SK-N-SH treated with all-trans-retinoic acid at 6 μM for 48 hours (cell line): ENCODE data around the gene XRN2.

ENCODE experiments used
- ATAC-seq: fragments of 200-7000 bp; cut with Tn5 transposase; 3 replicates; pipeline ENCODE4 v1.9.1; 2020; ENCODE audit warnings: mild to moderate bottlenecking, moderate library complexity
- ARNTL ChIP-seq: fragments of 450-650 bp; formaldehyde crosslinking; IDR thresholded peaks from 2 replicates; pipeline ENCODE4 v1.5.0; 2020; ENCODE audit warnings: low read depth, mild to moderate bottlenecking, moderate library complexity, borderline replicate concordance
- BACH2 ChIP-seq: fragments of 250-450 bp; sonication (Bioruptor Pico); IDR thresholded peaks from 2 replicates; pipeline ENCODE4 v1.9.0; 2021; ENCODE audit warnings: mild to moderate bottlenecking, borderline replicate concordance
- CSDC2 ChIP-seq: fragments of 250-450 bp; sonication (Bioruptor Pico); IDR thresholded peaks from 2 replicates; pipeline ENCODE4 v1.5.0; 2020; ENCODE audit warnings: mild to moderate bottlenecking, moderate library complexity
- ESRRG ChIP-seq: fragments of 250-450 bp; sonication (Bioruptor Pico); IDR thresholded peaks from 2 replicates; pipeline ENCODE4 v1.6.1; 2021; ENCODE audit warnings: mild to moderate bottlenecking
- GLIS3 ChIP-seq: fragments of 250-450 bp; sonication (Bioruptor Pico); IDR thresholded peaks from 2 replicates; pipeline ENCODE4 v1.5.0; 2020; ENCODE audit warnings: mild to moderate bottlenecking, moderate library complexity
- ISL1 ChIP-seq: fragments of 250-450 bp; sonication (Bioruptor Pico); IDR thresholded peaks from 2 replicates; pipeline ENCODE4 v2.1.2; 2022; ENCODE audit warnings: mild to moderate bottlenecking, moderate library complexity
- OSR1 ChIP-seq: fragments of 250-450 bp; sonication (Bioruptor Pico); IDR thresholded peaks from 2 replicates; pipeline ENCODE4 v1.8.0; 2022; ENCODE audit warnings: moderate library complexity, mild to moderate bottlenecking, inconsistent platforms
- PPARA ChIP-seq: fragments of 250-450 bp; sonication (Bioruptor Pico); IDR thresholded peaks from 2 replicates; pipeline ENCODE4 v1.5.0; 2020; ENCODE audit warnings: mild to moderate bottlenecking, borderline replicate concordance
- RARB ChIP-seq: fragments of 250-450 bp; sonication (Bioruptor Pico); IDR thresholded peaks from 2 replicates; pipeline ENCODE4 v1.8.0; 2021; ENCODE audit warnings: mild to moderate bottlenecking, moderate library complexity
- SNAI2 ChIP-seq: fragments of 250-450 bp; sonication (Bioruptor Pico); IDR thresholded peaks from 2 replicates; pipeline ENCODE4 v1.5.0; 2020; ENCODE audit warnings: mild to moderate bottlenecking, moderate library complexity
- TCF4 ChIP-seq: fragments of 250-450 bp; sonication (Bioruptor Pico); IDR thresholded peaks from 2 replicates; pipeline ENCODE4 v1.8.0; 2021; ENCODE audit warnings: mild to moderate bottlenecking, moderate library complexity, borderline replicate concordance
- TOX ChIP-seq: fragments of 250-450 bp; sonication (Bioruptor Pico); IDR thresholded peaks from 2 replicates; pipeline ENCODE4 v1.8.0; 2021; ENCODE audit warnings: mild to moderate bottlenecking, moderate library complexity, borderline replicate concordance
- ZC3H10 ChIP-seq: fragments of 250-450 bp; sonication (Bioruptor Pico); IDR thresholded peaks from 2 replicates; pipeline ENCODE4 v1.5.1; 2021; ENCODE audit warnings: mild to moderate bottlenecking, moderate library complexity
- ZFP3 ChIP-seq: fragments of 250-450 bp; sonication (Bioruptor Pico); IDR thresholded peaks from 2 replicates; pipeline ENCODE4 v1.5.0; 2020; ENCODE audit warnings: mild to moderate bottlenecking, moderate library complexity
- ZFP30 ChIP-seq: fragments of 450-650 bp; formaldehyde crosslinking; IDR thresholded peaks from 2 replicates; pipeline ENCODE4 v1.5.0; 2022; ENCODE audit warnings: mild to moderate bottlenecking, moderate library complexity
- ZNF565 ChIP-seq: fragments of 450-650 bp; formaldehyde crosslinking; conservative IDR thresholded peaks from 2 replicates; pipeline ENCODE4 v1.5.0; 2020; ENCODE audit warnings: low read depth, mild to moderate bottlenecking, moderate library complexity
- ZNF70 ChIP-seq: fragments of 450-650 bp; formaldehyde crosslinking; IDR thresholded peaks from 2 replicates; pipeline ENCODE4 v1.5.0; 2020; ENCODE audit warnings: mild to moderate bottlenecking, moderate library complexity
- ZNF8 ChIP-seq: fragments of 450-650 bp; formaldehyde crosslinking; IDR thresholded peaks from 2 replicates; pipeline ENCODE4 v1.5.0; 2020; ENCODE audit warnings: mild to moderate bottlenecking, moderate library complexity
- TF ChIP-seq, protein P1 (sequence below): fragments of 250-450 bp; sonication (Bioruptor Pico); IDR thresholded peaks from 2 replicates; pipeline ENCODE4 v1.5.1; 2021; ENCODE audit warnings: mild to moderate bottlenecking, moderate library complexity
- TF ChIP-seq, protein P2 (sequence below): fragments of 250-450 bp; sonication (Bioruptor Pico); IDR thresholded peaks from 2 replicates; pipeline ENCODE4 v1.5.0; 2020; ENCODE audit warnings: mild to moderate bottlenecking, moderate library complexity
- TF ChIP-seq, protein P3 (sequence below): fragments of 250-450 bp; sonication (Bioruptor Pico); IDR thresholded peaks from 2 replicates; pipeline ENCODE4 v1.5.1; 2020; ENCODE audit warnings: low read depth, mild to moderate bottlenecking, moderate library complexity
- TF ChIP-seq, protein P4 (sequence below): fragments of 250-450 bp; sonication (Bioruptor Pico); IDR thresholded peaks from 2 replicates; pipeline ENCODE4 v1.8.0; 2021; ENCODE audit warnings: low read depth, mild to moderate bottlenecking, moderate library complexity, borderline replicate concordance
- TF ChIP-seq, protein P5 (sequence below): fragments of 250-450 bp; sonication (Bioruptor Pico); IDR thresholded peaks from 2 replicates; pipeline ENCODE4 v1.8.0; 2020; ENCODE audit warnings: mild to moderate bottlenecking, moderate library complexity, borderline replicate concordance

Gene XRN2

DNA sequence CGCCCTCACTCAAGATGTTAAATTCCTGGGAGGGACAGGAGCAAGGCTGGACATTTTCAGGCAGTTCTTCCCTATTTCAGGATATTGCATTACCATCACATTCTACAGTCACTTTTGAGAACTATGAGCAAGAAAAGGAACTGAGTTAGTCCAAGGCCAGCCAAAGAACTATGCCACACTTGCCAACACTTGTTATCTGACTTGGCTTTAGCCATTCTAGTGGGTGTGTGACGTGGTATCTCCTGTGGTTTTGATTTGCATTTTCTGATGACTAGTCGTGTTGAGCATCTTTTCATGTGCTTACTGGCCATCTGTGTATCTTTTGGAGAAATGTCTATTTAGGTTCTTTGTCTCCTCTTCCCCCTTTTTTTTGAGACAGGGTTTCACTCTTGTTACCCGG lies 12.0 kb downstream of the XRN2 start:
- TF ChIP-seq ARNTL (CRISPR knock-in tag) (no peak), ZC3H10 (CRISPR knock-in tag) (no peak), OSR1 (CRISPR knock-in tag) (no peak), ZNF565 (CRISPR knock-in tag) (no peak), ZNF8 (CRISPR knock-in tag) (no peak), ZFP30 (CRISPR knock-in tag) (no peak), TCF4 (CRISPR knock-in tag) (no peak), CSDC2 (CRISPR knock-in tag) (no peak), SNAI2 (CRISPR knock-in tag) (no peak), ISL1 (CRISPR knock-in tag) (no peak), PPARA (CRISPR knock-in tag) (no peak), BACH2 (no peak), ZNF70 (no peak)
- TF ChIP-seq, protein P1, sequence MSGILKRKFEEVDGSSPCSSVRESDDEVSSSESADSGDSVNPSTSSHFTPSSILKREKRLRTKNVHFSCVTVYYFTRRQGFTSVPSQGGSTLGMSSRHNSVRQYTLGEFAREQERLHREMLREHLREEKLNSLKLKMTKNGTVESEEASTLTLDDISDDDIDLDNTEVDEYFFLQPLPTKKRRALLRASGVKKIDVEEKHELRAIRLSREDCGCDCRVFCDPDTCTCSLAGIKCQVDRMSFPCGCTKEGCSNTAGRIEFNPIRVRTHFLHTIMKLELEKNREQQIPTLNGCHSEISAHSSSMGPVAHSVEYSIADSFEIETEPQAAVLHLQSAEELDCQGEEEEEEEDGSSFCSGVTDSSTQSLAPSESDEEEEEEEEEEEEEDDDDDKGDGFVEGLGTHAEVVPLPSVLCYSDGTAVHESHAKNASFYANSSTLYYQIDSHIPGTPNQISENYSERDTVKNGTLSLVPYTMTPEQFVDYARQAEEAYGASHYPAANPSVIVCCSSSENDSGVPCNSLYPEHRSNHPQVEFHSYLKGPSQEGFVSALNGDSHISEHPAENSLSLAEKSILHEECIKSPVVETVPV (CRISPR knock-in tag), result no peak
- TF ChIP-seq, protein P2, sequence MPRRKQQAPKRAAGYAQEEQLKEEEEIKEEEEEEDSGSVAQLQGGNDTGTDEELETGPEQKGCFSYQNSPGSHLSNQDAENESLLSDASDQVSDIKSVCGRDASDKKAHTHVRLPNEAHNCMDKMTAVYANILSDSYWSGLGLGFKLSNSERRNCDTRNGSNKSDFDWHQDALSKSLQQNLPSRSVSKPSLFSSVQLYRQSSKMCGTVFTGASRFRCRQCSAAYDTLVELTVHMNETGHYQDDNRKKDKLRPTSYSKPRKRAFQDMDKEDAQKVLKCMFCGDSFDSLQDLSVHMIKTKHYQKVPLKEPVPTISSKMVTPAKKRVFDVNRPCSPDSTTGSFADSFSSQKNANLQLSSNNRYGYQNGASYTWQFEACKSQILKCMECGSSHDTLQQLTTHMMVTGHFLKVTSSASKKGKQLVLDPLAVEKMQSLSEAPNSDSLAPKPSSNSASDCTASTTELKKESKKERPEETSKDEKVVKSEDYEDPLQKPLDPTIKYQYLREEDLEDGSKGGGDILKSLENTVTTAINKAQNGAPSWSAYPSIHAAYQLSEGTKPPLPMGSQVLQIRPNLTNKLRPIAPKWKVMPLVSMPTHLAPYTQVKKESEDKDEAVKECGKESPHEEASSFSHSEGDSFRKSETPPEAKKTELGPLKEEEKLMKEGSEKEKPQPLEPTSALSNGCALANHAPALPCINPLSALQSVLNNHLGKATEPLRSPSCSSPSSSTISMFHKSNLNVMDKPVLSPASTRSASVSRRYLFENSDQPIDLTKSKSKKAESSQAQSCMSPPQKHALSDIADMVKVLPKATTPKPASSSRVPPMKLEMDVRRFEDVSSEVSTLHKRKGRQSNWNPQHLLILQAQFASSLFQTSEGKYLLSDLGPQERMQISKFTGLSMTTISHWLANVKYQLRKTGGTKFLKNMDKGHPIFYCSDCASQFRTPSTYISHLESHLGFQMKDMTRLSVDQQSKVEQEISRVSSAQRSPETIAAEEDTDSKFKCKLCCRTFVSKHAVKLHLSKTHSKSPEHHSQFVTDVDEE, result no peak
- TF ChIP-seq, protein P3, sequence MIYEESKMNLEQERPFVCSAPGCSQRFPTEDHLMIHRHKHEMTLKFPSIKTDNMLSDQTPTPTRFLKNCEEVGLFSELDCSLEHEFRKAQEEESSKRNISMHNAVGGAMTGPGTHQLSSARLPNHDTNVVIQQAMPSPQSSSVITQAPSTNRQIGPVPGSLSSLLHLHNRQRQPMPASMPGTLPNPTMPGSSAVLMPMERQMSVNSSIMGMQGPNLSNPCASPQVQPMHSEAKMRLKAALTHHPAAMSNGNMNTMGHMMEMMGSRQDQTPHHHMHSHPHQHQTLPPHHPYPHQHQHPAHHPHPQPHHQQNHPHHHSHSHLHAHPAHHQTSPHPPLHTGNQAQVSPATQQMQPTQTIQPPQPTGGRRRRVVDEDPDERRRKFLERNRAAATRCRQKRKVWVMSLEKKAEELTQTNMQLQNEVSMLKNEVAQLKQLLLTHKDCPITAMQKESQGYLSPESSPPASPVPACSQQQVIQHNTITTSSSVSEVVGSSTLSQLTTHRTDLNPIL, result no peak
- TF ChIP-seq, protein P4, sequence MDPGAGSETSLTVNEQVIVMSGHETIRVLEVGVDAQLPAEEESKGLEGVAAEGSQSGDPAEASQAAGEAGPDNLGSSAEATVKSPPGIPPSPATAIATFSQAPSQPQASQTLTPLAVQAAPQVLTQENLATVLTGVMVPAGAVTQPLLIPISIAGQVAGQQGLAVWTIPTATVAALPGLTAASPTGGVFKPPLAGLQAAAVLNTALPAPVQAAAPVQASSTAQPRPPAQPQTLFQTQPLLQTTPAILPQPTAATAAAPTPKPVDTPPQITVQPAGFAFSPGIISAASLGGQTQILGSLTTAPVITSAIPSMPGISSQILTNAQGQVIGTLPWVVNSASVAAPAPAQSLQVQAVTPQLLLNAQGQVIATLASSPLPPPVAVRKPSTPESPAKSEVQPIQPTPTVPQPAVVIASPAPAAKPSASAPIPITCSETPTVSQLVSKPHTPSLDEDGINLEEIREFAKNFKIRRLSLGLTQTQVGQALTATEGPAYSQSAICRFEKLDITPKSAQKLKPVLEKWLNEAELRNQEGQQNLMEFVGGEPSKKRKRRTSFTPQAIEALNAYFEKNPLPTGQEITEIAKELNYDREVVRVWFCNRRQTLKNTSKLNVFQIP (CRISPR knock-in tag), result no peak
- TF ChIP-seq, protein P5, sequence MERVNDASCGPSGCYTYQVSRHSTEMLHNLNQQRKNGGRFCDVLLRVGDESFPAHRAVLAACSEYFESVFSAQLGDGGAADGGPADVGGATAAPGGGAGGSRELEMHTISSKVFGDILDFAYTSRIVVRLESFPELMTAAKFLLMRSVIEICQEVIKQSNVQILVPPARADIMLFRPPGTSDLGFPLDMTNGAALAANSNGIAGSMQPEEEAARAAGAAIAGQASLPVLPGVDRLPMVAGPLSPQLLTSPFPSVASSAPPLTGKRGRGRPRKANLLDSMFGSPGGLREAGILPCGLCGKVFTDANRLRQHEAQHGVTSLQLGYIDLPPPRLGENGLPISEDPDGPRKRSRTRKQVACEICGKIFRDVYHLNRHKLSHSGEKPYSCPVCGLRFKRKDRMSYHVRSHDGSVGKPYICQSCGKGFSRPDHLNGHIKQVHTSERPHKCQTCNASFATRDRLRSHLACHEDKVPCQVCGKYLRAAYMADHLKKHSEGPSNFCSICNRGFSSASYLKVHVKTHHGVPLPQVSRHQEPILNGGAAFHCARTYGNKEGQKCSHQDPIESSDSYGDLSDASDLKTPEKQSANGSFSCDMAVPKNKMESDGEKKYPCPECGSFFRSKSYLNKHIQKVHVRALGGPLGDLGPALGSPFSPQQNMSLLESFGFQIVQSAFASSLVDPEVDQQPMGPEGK (CRISPR knock-in tag), result no peak

DNA sequence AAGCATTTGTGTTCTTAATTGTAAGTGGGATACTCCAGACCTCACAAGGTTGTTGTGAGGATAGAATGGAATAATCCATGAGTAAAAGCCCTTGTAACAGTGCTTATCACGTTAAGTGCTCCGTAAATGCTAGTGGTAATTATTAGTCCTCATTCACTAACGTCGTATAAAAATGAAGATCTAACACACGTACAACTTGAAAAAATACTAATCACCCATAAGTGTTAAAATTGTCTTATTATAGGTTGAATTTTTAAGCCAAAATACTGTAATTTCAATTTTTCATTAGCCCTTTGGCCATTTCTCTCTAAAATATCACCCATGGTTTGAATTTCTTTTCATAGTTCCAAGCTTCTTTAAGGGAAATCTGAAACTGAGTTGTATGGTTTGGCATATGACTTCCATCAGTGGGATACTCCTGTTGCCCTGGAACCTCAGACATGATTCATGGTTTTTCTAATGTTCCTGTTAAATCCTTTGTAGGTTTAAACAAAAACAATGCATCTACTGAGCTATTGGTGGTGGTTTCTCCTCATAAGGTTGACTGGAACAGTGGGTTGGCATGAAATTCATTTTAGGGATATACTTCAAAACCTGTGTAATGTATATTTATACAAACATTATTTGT lies 19.1 kb downstream of the XRN2 start:
- no peak for ATAC-seq

More for the DNA sequence above, 12.0 kb downstream of the XRN2 start:
- no peak for ATAC-seq

More for the DNA sequence above, 19.1 kb downstream of the XRN2 start:
- TF ChIP-seq ZC3H10 (CRISPR knock-in tag) (no peak), ZNF565 (CRISPR knock-in tag) (no peak), OSR1 (CRISPR knock-in tag) (no peak), ARNTL (CRISPR knock-in tag) (no peak), TOX (CRISPR knock-in tag) (no peak), BACH2 (no peak), ESRRG (CRISPR knock-in tag) (no peak), GLIS3 (CRISPR knock-in tag) (no peak), SNAI2 (CRISPR knock-in tag) (no peak), ISL1 (CRISPR knock-in tag) (no peak), ZFP3 (CRISPR knock-in tag) (no peak), CSDC2 (CRISPR knock-in tag) (no peak), ZNF70 (no peak), RARB (CRISPR knock-in tag) (no peak)
- TF ChIP-seq, protein P3, result no peak
- TF ChIP-seq, protein P4 (CRISPR knock-in tag), result no peak
- TF ChIP-seq, protein P5 (CRISPR knock-in tag), result no peak
- TF ChIP-seq, protein P1 (CRISPR knock-in tag), result no peak
